SKM-1 (cell line): ENCODE measurements around the gene TSHZ2.
"Not testable (repeated sequence)": the region's sequence is repeated elsewhere in the genome, so short reads cannot be mapped to it uniquely, and the experiment has no call there.

Experiments
- DNase-seq: peaks from one replicate; lab custom pipeline; 2025; ENCODE audit not compliant: unreplicated experiment; lab: John Stamatoyannopoulos, UW

The TSHZ2 gene

DNA sequence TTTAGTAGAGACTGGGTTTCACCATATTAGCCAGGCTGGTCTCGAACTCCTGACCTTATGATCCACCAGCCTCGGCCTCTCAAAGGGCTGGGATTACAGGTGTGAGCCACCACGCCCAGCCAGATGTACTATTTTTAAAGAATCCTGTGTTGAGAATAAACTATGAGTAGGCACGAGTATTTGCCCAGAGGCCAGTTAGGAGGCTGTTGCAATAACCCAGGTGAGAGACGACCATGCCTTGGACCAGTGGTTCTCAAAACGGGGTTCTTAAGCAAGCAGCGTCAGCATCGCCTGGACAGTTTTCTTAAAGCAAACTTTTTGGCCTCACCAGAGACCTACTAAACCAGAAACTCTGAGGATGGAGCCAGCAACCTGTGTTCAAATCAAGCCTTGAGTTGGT, 362.7 kb downstream of the TSHZ2 start:
- no peak for DNase-seq

DNA sequence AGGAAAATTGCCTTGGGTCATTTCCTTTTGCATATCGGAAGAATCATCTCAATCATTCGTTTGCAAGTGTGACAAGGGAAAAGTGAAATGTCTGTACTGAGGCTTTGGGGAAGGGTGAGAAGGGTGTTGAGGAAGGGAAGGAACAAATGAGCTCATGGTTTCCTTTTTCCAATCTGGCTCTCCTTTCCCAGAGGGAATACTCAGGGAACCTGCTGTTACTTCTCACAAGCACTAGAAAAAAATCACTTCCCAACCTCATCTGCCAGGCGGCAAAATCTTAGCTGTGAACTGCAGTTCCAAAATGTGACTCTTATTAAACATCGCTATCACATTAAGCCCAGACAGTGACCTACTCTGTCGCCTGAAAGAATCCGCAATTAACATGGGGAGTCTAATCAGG, 363.4 kb downstream of the TSHZ2 start:
- no peak for DNase-seq

DNA sequence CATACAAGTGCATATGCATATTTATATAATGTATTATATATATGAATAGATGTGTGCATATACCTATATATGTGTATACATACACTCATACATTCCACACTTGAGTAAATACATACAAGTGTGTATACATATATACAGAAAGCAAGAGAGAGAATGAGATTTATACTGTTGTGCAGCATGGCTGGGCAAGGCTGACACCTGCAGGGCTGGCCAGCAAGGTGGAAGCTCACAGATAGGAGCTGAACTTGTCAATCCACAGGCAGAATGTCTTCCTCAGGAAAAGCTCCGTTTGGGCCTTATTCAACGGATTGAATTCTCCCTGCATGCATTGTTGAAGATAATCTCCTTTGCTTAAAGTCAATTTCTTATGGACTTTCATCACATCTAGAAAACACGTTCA, 364.7 kb downstream of the TSHZ2 start:
- DNase-seq: no peak

DNA sequence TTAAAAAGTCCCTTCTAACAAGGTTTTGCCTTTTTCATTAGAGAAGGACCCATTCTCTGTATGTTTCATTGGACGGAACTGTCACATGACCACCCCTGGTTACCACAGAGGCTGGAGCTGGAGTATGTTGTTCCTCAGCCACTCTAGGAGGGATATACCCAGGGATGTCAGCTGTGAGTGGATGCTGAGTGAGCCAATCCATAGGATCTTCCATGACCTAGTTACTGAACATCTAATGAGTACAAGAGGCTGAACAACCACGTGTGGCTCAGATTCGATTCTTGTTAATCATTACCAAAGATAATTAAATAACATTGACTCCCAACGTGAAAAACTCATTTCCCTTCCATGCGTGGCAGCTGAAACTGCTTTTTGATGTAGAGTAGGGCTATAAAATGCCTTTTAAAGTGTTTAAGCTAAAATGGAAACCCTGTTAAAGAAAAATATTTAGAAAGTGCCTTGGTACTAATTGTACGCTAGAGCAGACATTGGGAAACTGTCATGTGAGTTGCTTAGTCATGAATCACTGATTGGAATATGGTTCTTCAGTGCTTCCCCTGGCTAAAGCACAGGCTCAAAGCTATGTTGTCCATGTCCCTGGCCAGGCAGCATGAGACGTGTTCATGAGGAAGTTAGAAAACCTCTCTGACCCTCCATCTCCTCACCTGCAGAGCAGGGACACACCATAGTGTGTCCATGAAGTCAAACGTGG, 365.4 kb downstream of the TSHZ2 start:
- DNase-seq: no peak

DNA sequence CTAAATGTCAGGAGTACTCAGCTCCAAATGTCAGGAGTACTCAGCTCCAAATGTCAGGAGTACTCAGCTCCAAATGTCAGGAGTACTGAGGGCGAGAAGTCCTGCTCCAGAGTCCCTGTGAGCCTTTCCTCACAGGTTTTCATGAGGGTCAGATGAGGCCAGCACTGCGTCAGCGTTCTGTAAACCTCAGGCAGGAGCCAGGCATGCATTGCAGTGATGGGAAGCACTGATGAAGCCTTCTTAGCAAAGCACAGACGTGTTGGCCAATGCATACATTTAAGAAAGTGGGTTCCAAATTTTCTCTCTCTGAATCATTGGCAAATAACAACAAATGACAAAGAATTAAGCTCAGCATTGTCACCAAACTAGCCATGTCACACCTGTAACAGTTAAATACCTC, 366.6 kb downstream of the TSHZ2 start:
- DNase-seq: no peak

DNA sequence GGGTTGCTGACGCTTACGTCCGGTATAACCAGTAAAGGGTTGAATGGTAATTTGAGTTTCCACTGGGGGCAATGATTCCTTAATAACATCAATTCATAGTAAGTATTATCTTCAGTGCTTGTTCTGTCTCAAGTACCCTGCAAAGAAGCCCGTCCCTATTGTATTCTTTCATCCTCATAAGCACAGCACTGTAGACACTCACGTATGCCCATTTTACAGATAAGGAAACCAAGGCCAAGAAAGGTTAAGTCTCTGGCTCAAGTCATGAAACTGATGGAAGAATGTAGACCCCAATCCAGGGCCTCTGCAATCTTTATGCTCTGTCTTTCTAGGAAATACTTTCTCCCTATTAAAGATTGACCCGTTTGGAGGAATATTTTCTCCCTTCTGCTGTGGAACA, 370.3 kb downstream of the TSHZ2 start:
- no peak for DNase-seq

DNA sequence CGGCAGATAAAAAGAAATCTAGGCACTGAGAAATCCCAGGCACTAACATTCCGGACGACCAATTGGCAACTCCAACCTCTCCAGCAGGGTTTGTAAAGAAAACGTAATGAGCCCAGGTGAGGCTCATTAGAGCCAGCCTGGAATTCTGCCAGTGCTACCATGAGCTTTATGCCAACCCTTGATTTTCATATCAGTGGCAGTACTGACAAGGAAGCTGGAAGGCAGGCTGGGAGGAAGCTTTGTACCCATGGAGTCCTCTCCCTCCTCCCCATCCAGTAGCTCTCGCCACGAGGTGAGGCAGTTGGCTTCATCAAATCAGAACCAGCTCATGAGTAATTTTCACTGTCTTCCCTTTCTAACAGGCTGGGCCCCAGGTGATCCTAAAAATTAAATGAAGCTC, 371.3 kb downstream of the TSHZ2 start:
- no peak for DNase-seq

DNA sequence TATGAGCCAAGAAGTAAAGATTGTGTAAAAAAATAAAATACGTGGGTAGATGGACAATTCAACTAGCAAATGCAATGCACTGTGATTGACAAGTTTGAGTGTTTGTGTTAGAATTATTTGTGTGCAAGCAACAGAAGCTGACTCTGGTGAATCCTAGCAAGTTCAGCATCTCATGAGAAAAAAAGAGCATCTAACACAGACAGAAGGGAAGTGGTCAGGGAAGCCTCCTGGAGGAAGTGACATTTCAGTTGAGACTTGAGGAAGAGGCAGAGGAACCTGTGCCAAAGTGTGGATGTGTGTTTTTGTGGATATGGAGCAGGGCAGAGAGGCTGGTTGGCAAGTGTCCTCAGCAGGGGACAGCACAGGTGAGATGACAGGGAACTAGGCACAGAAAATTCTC, 372.7 kb downstream of the TSHZ2 start:
- DNase-seq: peak; percentile 29

DNA sequence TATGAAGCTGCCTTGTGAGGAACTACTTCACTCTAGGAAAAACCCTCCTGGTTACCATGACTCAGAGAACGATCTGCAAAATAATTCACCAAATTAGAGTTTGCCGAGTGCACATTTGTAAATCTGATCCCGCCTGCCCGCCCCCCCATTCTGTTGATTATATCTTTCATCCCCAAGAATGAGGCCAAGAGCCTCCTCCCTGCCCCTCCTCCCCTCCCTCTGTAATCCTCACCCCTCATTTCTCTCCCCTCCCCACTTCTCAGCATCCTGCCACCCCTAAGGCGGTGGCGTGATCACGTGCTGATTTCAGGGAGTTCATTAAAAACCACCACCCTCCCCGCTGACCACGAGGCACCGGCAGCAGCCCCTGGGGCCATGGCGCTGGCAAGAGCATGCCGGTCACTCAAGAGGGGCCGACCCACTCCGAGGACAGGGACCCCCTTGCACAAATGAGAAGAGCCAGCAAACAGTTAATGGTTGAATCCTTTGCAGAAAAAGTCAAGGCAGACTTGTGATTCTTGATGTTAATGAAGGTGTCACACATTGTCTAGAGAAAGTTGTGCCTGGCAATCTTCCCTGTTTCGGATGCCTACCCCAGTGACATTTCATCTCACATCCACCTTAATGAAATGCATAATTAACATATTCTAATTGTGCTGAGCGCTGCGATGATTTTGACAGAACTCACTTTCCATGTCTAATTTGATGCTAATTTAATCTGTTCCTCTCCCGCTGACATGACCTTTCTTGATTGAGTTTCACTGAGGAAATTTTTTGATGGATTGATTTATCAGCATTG, 373.6 kb downstream of the TSHZ2 start:
- DNase-seq: no peak

DNA sequence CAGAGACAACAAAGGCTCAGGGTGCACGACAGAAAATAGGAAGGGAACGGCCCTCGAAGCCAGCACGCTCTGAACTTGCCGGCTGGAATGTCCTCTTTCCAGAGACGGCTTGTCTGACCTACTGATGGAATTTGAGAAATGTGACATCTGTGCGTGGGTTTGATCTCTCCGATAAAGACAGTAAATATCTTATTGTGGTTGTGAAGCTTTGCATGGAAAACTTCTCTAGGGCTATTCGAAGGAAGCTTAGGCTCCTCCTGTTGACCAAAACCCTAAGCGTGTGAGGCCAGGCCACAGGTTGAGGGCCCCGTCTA, 374.1 kb downstream of the TSHZ2 start:
- no peak for DNase-seq

DNA sequence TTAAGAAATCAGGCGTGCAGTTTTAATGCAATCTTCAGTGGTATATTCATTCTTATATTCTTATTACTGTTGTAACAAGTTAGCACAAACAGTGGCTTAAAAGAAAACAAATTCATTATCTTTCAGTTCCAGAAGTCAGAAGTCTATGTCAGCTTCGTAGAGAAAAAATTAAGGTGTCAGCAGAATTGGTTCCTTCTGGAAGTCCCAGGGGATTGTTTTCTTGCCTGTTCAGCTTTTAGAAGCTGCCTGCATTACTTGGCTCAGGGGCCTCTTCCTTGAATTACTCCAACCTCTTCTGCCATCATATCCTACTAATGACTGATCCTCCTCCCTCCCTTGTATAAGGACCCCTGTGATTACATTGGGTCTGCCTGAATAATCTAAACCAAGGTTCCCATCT, 377.6 kb downstream of the TSHZ2 start:
- DNase-seq: no peak

DNA sequence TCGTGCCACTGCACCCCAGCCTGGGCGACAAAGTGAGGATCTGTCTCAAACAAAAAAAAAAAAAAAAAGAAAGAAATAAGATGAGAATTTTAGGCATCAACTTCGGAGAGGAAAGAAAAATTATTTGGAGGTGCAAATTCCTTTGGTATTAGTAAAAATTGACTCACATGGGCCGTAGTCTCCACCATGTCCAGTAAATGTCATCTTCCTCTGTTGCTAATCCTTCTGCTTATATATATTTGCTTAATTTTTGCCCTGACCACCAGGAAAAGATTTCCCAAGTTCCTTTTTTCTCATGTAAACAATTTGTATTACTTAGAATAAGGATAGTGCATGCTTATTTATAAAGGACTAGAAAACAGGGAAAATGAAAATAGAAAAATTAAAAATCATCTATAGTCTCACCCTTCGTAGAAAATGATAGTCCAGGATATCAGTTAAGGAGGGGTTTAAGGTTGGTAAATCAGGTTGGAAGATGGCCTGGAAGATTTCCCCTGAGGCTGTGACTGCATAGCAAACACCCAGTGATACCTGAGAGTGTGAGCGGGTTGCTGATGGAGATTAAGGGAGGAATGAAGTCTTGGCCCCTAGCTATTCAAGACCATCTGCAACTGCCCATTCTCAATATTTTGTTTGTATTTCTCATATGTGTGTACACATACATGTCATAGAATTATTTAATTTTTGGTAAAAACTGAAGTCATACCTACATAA, 380.7 kb downstream of the TSHZ2 start:
- no peak for DNase-seq

DNA sequence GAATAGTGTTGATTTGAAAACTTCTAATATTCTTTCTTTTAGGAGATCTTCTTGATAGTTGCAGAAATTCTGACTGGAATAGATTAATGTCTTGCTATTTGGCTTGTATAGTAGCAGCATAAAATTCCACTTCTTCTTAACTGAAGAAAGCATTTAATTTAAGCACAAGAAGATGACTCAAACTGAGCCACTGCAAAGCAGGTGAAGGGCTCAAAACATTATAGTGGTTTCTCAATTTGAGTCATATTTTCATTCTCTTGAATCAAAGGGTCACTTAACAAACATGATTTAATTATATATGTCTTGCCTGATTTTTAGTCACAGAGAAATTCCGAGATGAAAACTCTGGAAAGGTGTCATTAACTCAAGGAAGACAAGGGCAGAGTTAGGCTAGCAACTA, 382.2 kb downstream of the TSHZ2 start:
- DNase-seq: no peak

DNA sequence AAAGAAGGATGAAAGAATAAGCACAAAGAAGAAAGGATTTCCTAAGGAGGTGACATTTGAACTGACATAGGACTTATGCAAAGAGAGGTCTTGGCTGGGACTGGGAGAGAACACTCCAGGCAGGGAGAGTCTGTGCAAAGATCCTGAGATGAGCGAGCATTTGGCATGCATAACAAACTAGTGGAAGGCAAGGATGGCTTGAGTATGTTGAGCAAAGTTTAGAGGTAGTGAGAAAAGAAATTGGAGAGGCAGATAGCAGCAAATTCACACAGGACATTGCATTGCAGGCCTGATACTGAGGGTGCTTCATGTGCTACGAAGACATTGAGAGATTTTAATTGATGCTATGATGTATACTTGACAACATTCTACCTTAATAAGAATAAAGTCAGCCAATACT, 383.6 kb downstream of the TSHZ2 start:
- no peak for DNase-seq

DNA sequence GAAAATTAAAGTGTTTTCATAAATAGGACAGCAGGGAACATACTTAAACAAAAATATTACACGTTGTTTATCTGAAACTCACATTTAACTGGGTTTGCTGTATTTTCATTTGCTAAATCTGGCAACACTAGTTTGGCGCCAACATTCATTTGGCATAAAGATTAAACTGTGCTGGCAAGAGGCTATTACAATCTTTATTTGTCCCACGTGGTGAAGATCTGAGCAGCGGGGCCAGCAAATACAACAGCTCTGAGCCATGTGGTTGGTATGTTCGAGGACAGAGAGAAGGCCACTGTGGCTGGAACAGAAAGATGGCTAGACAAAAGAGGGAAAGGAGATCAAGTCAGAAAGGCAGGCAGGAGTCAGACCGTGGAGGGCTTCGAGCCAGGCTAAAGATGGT, 387.3 kb downstream of the TSHZ2 start:
- DNase-seq: no peak

DNA sequence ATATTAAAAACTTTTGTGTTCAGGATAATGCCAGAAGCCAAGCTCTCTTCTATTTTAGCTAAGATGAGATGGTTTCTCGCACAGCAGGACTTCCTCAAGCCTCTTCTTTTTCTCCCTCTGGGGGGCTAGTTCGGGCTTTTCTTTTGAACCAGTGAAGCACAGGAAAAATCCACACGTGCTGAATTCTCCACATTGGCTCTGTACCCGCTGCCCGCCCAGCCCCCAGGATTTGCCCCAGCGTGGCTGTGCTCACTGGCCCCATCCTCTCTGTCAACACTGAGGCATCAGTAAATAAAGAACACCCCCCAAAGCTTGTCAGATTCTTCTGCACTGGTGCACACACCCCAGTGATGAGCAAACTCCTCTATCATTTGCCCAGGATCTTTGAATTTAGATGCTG, 388.7 kb downstream of the TSHZ2 start:
- DNase-seq: no peak

DNA sequence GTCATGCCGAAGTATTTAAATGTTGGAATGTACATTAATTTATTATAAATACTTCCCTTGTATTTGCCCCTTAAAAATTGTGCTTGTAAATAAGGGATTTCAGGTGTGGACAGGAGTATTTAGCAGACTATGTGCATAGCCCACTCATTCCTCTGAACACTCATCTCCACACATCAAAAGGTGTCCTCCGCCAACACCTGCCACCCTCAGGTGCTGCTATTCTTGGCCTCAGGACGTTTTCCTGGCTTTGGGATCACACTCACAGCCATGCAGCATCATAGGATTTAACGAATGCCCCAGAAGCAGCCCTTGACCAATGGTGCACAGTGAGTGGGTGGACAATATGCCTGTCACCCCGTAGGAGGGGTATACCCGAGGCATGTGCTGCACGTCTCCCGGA, 390.6 kb downstream of the TSHZ2 start:
- DNase-seq: no peak

DNA sequence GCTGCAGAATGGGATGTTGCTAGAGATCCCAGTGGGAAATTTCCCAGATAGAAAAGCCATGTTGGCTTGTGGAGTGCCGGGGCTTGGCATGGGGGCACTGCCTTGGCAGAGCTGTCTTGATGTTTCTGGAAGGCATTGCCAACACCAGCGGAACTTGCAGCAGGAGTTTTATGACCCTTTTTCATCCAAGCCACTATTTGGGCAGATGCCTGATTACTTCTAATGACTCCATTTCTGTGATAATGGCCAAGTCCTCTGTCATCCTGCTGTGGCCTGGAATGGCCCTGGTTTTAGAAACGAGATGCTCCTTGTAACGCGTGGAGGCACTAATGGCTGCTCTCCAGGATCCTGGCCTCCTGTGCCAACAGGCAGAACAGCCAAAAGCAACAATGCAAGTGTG, 392.5 kb downstream of the TSHZ2 start:
- DNase-seq: no peak

DNA sequence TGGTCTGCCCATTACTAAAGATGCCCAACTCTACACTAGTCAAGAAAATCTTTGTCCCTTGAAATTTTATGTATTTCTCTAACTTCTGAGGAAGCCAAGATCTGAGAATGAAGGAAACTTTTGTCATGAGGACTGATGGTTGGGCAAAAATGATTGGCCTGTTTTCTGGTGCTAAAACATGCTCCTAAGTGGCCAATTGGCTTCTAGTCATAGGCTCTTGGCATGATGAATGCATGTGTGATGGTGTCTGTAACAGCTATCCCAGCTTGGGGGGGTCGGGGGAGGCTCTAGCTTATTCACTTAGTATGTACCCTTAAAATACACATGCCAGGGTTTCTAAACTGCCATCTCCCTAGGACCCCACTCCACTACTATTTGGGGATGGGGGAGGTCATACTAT, 392.9 kb downstream of the TSHZ2 start:
- DNase-seq: no peak

DNA sequence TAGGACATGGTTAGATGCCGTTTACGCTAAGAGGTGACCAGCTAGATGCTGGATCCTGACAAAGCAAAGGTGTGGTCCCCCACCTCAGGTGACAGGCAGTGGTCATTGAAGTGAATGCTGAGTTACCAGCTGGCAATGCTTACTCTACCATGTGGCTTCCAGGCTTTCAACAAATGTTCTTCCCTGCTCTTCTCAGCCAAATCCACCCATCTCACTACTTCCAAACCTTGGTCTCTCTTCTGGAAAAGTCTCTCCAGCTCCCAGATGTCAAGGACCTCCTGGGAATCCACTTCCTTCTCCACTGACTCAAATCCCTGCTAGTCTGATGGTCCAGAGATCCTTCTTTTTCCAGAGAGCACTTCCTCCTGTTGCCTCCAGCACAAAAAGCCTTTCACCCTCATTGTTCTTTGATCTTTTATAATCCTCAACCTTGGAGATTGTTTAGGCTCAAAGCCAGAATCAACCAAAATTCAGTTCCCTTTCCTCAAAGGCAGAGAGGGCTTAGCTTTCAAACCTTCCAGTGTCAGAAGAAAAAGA, 393.4 kb downstream of the TSHZ2 start:
- no peak for DNase-seq

DNA sequence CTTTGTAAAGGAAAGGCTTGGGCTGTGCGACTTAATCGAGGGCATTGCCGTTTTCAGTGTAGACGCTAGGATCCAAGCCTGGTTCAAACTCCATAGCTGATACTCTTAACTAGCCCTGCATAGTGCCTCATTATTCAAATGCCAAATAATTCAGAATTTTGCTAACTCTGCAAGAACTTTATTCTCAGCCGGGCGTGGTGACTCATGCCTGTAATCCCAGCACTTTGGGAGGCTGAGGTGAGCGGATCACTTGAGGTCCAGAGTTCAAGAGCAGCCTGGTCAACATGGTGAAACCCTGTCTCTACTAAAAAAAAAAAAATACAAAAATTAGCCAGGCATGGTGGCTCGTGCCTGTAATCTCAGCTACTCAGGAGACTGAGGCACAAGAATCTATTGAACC, 394.8 kb downstream of the TSHZ2 start:
- not testable (repeated sequence) for DNase-seq

DNA sequence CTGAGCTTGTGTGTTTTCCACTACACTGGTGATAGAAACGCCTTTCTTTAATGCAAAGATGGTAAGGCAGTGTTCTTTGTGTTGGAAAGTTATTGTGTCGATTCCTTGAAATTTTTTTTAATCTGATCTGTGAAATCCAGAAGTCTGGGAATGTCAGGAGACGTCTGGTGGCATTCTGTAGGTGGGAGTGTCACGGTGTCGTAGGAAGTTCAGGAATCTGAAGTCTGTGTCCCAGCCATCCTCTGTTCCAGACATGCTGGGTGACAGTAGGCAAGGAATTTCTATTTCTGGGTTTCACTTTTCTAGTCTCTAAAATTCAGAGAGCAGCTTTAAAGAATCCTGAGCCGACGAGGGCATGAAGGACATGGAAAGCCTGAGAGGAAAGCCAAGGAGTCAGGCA, 397.7 kb downstream of the TSHZ2 start:
- DNase-seq: no peak
